Superior temporal gyrus (tissue), 1 donor: ENCODE measurements around the gene ST13.
"Not testable (repeated sequence)": the region's sequence is repeated elsewhere in the genome, so short reads cannot be mapped to it uniquely, and the experiment has no call there.

Source experiments
- DNase-seq: peaks from one replicate; pipeline ENCODE4 v3.0.0-alpha.2; 2016; ENCODE audit errors: extremely low spot score

ST13 gene

DNA sequence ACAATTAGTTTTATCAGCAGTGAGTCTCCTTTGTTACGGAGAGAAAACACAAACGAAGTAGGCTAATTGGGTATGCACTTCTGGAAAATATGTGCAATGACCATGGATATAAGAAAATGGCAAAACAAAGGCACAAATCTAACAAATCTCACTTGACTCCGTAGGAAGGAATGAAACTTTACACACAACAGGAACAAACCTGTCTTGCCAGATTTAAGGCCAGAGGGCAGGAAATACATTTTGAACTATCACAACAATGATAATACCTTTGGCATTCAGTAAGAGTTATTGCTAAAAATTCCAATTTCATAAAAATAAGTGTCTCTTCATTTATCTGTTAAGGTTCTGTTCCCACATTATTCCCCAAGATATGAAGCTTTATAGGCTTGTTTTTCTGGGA is 73.9 kb downstream of the ST13 start:
- DNase-seq = no peak

GRCh38 chr22:40781749-40782148 is 74.7 kb downstream of the ST13 start:
- DNase-seq = not testable (repeated sequence)
